H1 (cell line): ENCODE results near the gene ZNF622. TPM values are rescaled to one million over a fixed set of nuclear protein-coding genes. Genes with fewer than 3 reads are reported as not detected.

Source experiments
- CTCF ChIA-PET: fragments of 300-600 bp; sonication (Branson Sonifier 250); formaldehyde crosslinking; loops from one replicate; lab custom pipeline; 2021; ENCODE audit not compliant: partially characterized antibody; lab: Charles Lee
- POLR2A ChIA-PET: fragments of 300-600 bp; sonication (Branson Sonifier 250); formaldehyde crosslinking; loops from one replicate; lab custom pipeline; 2021; ENCODE audit warnings: inconsistent platforms; ENCODE audit not compliant: partially characterized antibody; lab: Charles Lee
- DNase-seq, 2 experiments: peaks; one replicate each; pipeline versions ENCODE4 v3.0.0 to v3.0.0-alpha.2; 2010 to 2022; ENCODE audit warnings: low spot score in 2 of 2, low read depth in 1 of 2, mixed read lengths in 1 of 2
- FAIRE-seq: peaks from 2 replicates; lab custom pipeline; 2011; peaks lifted over from hg19 to GRCh38; lab: Jason Lieb, UNC
- H2AFZ ChIP-seq: 2 replicates; pipeline ENCODE4 v1.8.1; 2012; ENCODE audit warnings: low read length, inconsistent platforms
- H2AK5ac ChIP-seq: 2 replicates; pipeline ENCODE4 v1.6.1; 2013; ENCODE audit warnings: low read depth, low read length
- H2BK120ac ChIP-seq: replicated peaks from 2 replicates; pipeline ENCODE3; 2013; ENCODE audit warnings: low read depth, low read length, inconsistent platforms
- H2BK12ac ChIP-seq: 2 replicates; pipeline ENCODE4 v1.6.1; 2013; ENCODE audit warnings: low read depth, low read length
- H2BK15ac ChIP-seq: 2 replicates; pipeline ENCODE4 v1.6.1; 2013; ENCODE audit warnings: low read length
- H2BK20ac ChIP-seq: 2 replicates; pipeline ENCODE4 v1.6.1; 2013; ENCODE audit warnings: low read length
- H2BK5ac ChIP-seq: 2 replicates; pipeline ENCODE4 v1.6.1; 2013; ENCODE audit warnings: low read depth, low read length
- H3K14ac ChIP-seq: 2 replicates; pipeline ENCODE4 v1.6.1; 2013; ENCODE audit warnings: inconsistent platforms; ENCODE audit not compliant: insufficient read length
- H3K18ac ChIP-seq: 2 replicates; pipeline ENCODE4 v1.6.1; 2013; ENCODE audit warnings: low read length; ENCODE audit errors: extremely low read depth
- H3K23ac ChIP-seq: 2 replicates; pipeline ENCODE4 v1.6.1; 2013; ENCODE audit warnings: inconsistent platforms; ENCODE audit not compliant: insufficient read length
- H3K23me2 ChIP-seq: 2 replicates; pipeline ENCODE4 v1.6.1; 2013; ENCODE audit warnings: low read depth, low read length
- H3K27ac ChIP-seq: 2 replicates; pipeline ENCODE4 v1.6.1; 2011; ENCODE audit warnings: low read depth, low read length, inconsistent platforms
- H3K27me3 ChIP-seq, 4 experiments: replicated peaks in 1 of 4; 1 replicate in 1 of 4; 2 replicates in 3 of 4; pipeline versions ENCODE4 v1.6.1 to v1.8.1; 2011 to 2013; ENCODE audit warnings: low read length in 3 of 4, mild to moderate bottlenecking in 3 of 4, inconsistent platforms in 2 of 4, mixed read lengths in 2 of 4, moderate library complexity in 1 of 4; ENCODE audit not compliant: control insufficient read depth in 3 of 4, insufficient read depth in 3 of 4; ENCODE audit errors: extremely low read depth in 1 of 4
- H3K36me3 ChIP-seq, 4 experiments: 2 replicates each; pipeline versions ENCODE4 v1.6.1 to v1.8.1; 2011 to 2013; ENCODE audit warnings: mild to moderate bottlenecking in 4 of 4, low read length in 3 of 4, moderate library complexity in 2 of 4, control low read depth in 1 of 4, inconsistent platforms in 1 of 4; ENCODE audit not compliant: insufficient read depth in 4 of 4, control insufficient read depth in 2 of 4
- H3K4ac ChIP-seq: replicated peaks from 2 replicates; pipeline ENCODE3; 2013; ENCODE audit warnings: low read length, low read depth, mixed read lengths, inconsistent platforms; ENCODE audit not compliant: insufficient read length
- H3K4me1 ChIP-seq, 4 experiments: replicated peaks in 1 of 4; 1 replicate in 1 of 4; 2 replicates in 3 of 4; pipeline versions ENCODE4 v1.6.1 to v1.8.1; 2011 to 2013; ENCODE audit warnings: low read length in 3 of 4, inconsistent platforms in 2 of 4, mixed read lengths in 1 of 4; ENCODE audit not compliant: insufficient read depth in 4 of 4, control insufficient read depth in 3 of 4
- H3K4me2 ChIP-seq, 2 experiments: 2 replicates each; pipeline versions ENCODE4 v1.6.1 to v1.8.1; 2011 to 2013; ENCODE audit warnings: low read depth in 2 of 2, low read length in 2 of 2, control low read depth in 1 of 2, inconsistent platforms in 1 of 2, mild to moderate bottlenecking in 1 of 2; ENCODE audit not compliant: insufficient read depth in 1 of 2
- H3K4me3 ChIP-seq, 4 experiments: fragments of 200-600, 300-600 bp in 1 of 4; sonication (generic), shearing (Covaris generic), sonication (Bioruptor Twin) in 1 of 4; 2 replicates each; pipeline versions ENCODE4 v1.5.1 to v1.8.1; 2011 to 2016; ENCODE audit warnings: low read length in 4 of 4, low read depth in 3 of 4, control low read depth in 2 of 4, inconsistent platforms in 2 of 4, mild to moderate bottlenecking in 2 of 4, mixed read lengths in 1 of 4, moderate library complexity in 1 of 4; ENCODE audit not compliant: insufficient read depth in 2 of 4; ENCODE audit errors: extremely low read depth in 1 of 4
- H3K56ac ChIP-seq: replicated peaks from 2 replicates; pipeline ENCODE3; 2013; ENCODE audit warnings: low read depth, mild to moderate bottlenecking, mixed read lengths, low read length, inconsistent platforms; ENCODE audit not compliant: insufficient read length
- H3K79me1 ChIP-seq: 2 replicates; pipeline ENCODE4 v1.6.1; 2013; ENCODE audit warnings: low read depth, low read length, control low read depth
- H3K79me2 ChIP-seq, 2 experiments: 2 replicates each; pipeline versions ENCODE4 v1.6.1 to v1.8.1; 2012 to 2013; ENCODE audit warnings: low read length in 2 of 2, mild to moderate bottlenecking in 2 of 2, inconsistent platforms in 1 of 2; ENCODE audit not compliant: insufficient read depth in 2 of 2, control insufficient read depth in 1 of 2
- H3K9ac ChIP-seq, 4 experiments: replicated peaks in 1 of 4; 1 replicate in 1 of 4; 2 replicates in 3 of 4; pipeline versions ENCODE4 v1.6.1 to v1.8.1; 2011 to 2013; ENCODE audit warnings: low read depth in 3 of 4, low read length in 3 of 4, control low read depth in 2 of 4, mild to moderate bottlenecking in 2 of 4, moderate library complexity in 2 of 4, inconsistent platforms in 1 of 4; ENCODE audit errors: extremely low read depth in 1 of 4
- H3K9me3 ChIP-seq, 2 experiments: 2 replicates each; pipeline versions ENCODE4 v1.6.1 to v1.8.1; 2012 to 2013; ENCODE audit warnings: mild to moderate bottlenecking in 2 of 2, moderate library complexity in 2 of 2, control low read depth in 1 of 2, inconsistent platforms in 1 of 2, low read depth in 1 of 2, low read length in 1 of 2, mixed read lengths in 1 of 2; ENCODE audit not compliant: insufficient read depth in 2 of 2
- H4K20me1 ChIP-seq, 2 experiments: replicated peaks in 1 of 2; 2 replicates each; pipeline versions ENCODE3 to v1.8.1; 2011 to 2013; ENCODE audit warnings: inconsistent platforms in 2 of 2, low read length in 2 of 2, mild to moderate bottlenecking in 1 of 2; ENCODE audit not compliant: insufficient read depth in 2 of 2, control insufficient read depth in 1 of 2
- H4K5ac ChIP-seq: 2 replicates; pipeline ENCODE4 v1.6.1; 2013; ENCODE audit warnings: low read length, low read depth, mixed read lengths, inconsistent platforms; ENCODE audit not compliant: insufficient read length
- H4K8ac ChIP-seq: 2 replicates; pipeline ENCODE4 v1.8.0; 2013; ENCODE audit warnings: mild to moderate bottlenecking, moderate library complexity, low read length, inconsistent platforms; ENCODE audit not compliant: insufficient read depth; ENCODE audit errors: extremely low read depth
- H4K91ac ChIP-seq: replicated peaks from 2 replicates; pipeline ENCODE3; 2013; ENCODE audit warnings: low read length, mixed read lengths, inconsistent platforms; ENCODE audit not compliant: insufficient read length
- ASH2L ChIP-seq: fragments of 200-600, 300-600 bp; sonication (generic); IDR thresholded peaks from one replicate; pipeline ENCODE4 v1.7.1; 2017; ENCODE audit warnings: low read length
- ATF3 ChIP-seq: IDR thresholded peaks from 2 replicates; pipeline ENCODE4 v1.6.1; 2011; ENCODE audit warnings: low read depth, mild to moderate bottlenecking, low read length; ENCODE audit not compliant: insufficient read depth
- CEBPB ChIP-seq: IDR thresholded peaks from 2 replicates; pipeline ENCODE4 v1.6.1; 2012; ENCODE audit warnings: low read depth, low read length
- CHD2 ChIP-seq: IDR thresholded peaks from 2 replicates; pipeline ENCODE4 v1.6.1; 2012; ENCODE audit warnings: low read length, improper control_type of control experiment
- GABPA ChIP-seq: IDR thresholded peaks from 2 replicates; pipeline ENCODE4 v1.6.1; 2011; ENCODE audit warnings: mild to moderate bottlenecking, low read length, moderate library complexity, borderline replicate concordance; ENCODE audit not compliant: insufficient read depth
- KDM1A ChIP-seq: fragments of 200-600, 300-600 bp; sonication (generic); IDR thresholded peaks from 2 replicates; pipeline ENCODE4 v1.7.1; 2016; ENCODE audit warnings: mild to moderate bottlenecking, low read length, borderline replicate concordance
- KDM4A ChIP-seq: IDR thresholded peaks from one replicate; pipeline ENCODE4 v1.7.1; 2012; ENCODE audit warnings: low read depth, mild to moderate bottlenecking, moderate library complexity, low read length, inconsistent platforms; ENCODE audit not compliant: severe bottlenecking
- MAX ChIP-seq: IDR thresholded peaks from 2 replicates; pipeline ENCODE4 v1.6.1; 2012; ENCODE audit warnings: inconsistent platforms
- PHF8 ChIP-seq: fragments of 200-600 bp; sonication (generic); conservative IDR thresholded peaks from 2 replicates; pipeline ENCODE4 v1.7.1; 2012; ENCODE audit warnings: low read depth, mild to moderate bottlenecking, inconsistent platforms, low read length, moderate library complexity
- POLR2A ChIP-seq, 2 experiments: IDR thresholded peaks; 1 replicate in 1 of 2; 2 replicates in 1 of 2; pipeline ENCODE4 v1.6.1; 2011; ENCODE audit warnings: low read depth in 2 of 2, low read length in 2 of 2, mild to moderate bottlenecking in 2 of 2; ENCODE audit errors: control extremely low read depth in 1 of 2
- SAP30 ChIP-seq: fragments of 300-600 bp; sonication (generic); IDR thresholded peaks from 2 replicates; pipeline ENCODE4 v1.7.1; 2012; ENCODE audit warnings: low read length, moderate library complexity, mild to moderate bottlenecking, inconsistent platforms; ENCODE audit not compliant: insufficient read depth, insufficient replicate concordance
- TAF1 ChIP-seq: IDR thresholded peaks from 2 replicates; pipeline ENCODE4 v1.6.1; 2011; ENCODE audit warnings: mild to moderate bottlenecking, low read depth, low read length
- TCF12 ChIP-seq: IDR thresholded peaks from 2 replicates; pipeline ENCODE4 v1.6.1; 2011; ENCODE audit warnings: low read depth, mild to moderate bottlenecking, low read length
- USF2 ChIP-seq: IDR thresholded peaks from 2 replicates; pipeline ENCODE4 v1.6.1; 2011; ENCODE audit warnings: low read length, improper control_type of control experiment
- polyA plus RNA-seq, 7 experiments: library from polyadenylated mRNA; depleted of rRNA in 3 of 7; stranded (reverse) in 5 of 7; unstranded in 2 of 7; fragments of >200 nt in 5 of 7; fragments of 200-250 nt in 2 of 7; gene quantifications; 1 replicate in 5 of 7; 2 replicates in 1 of 7; 4 replicates in 1 of 7; pipeline versions ENCODE4 v1.2.1 to v1.2.3, GENCODE V29; 2011 to 2013; ENCODE audit warnings: missing spikeins in 2 of 7, mixed read lengths in 2 of 7
- total RNA-seq: library from RNA; stranded (reverse); fragmentation: NEBNext Ultra II Directional; extraction: Animal tissue kit (Norgen Biotek cat#: 25700); gene quantifications from 2 replicates; pipeline ENCODE4 v1.2.1, GENCODE V29; 2021

ZNF622 gene
- total and polyA plus RNA-seq, 2 of the 8 experiments (the other 6 are each of a cell fraction or from before 2014, with no cell fraction given) = 8.8 to 30.8 TPM

- Histone ChIP-seq H2AK5ac (no peak overlapping the region), H3K9ac (no peak overlapping the region), H3K9me3 (no peaks in the 10 kb centered on the region), H3K79me1 (no peaks in the 10 kb centered on the region), H4K20me1 (no peaks in the 10 kb centered on the region), H3K23ac (no peak overlapping the region), H3K4me2 (no peak overlapping the region), H3K23me2 (no peaks in the 10 kb centered on the region), H3K79me2 (no peaks in the 10 kb centered on the region), H4K8ac (no peak overlapping the region), H2BK20ac (no peak overlapping the region), H3K36me3 (no peaks in the 10 kb centered on the region), H3K14ac (no peak overlapping the region), H4K5ac (no peak overlapping the region), H3K27ac (no peak overlapping the region), H3K27me3 (no peaks in the 10 kb centered on the region), H3K4me3 (no peak overlapping the region), H2AFZ (no peak overlapping the region), H3K4me1 (peaks cover 0 to 9% (median 2%) of the 10 kb centered on the region in 4 experiments; a peak in 4 of 7 replicates), H2BK120ac (no peak overlapping the region), H3K4ac (no peak overlapping the region), H2BK12ac (no peak overlapping the region), H2BK15ac (no peak overlapping the region), H3K56ac (no peak overlapping the region), H2BK5ac (no peak overlapping the region), H4K91ac (no peak overlapping the region), H3K18ac (no peak overlapping the region)
- ChIA-PET CTCF (interaction anchor here (1.1 to 1.8 kb wide), 3 partner anchors 18 to 43 kb away, joined by 6 to 9 read pairs (median 6); no protein-coding TSS in a partner anchor), POLR2A (no interaction called here)
- DNase-seq (no peak), FAIRE-seq (no peak)
- TF ChIP-seq ATF3 = no peak
- TF ChIP-seq POLR2A (IDR thresholded peaks at IDR 0.05; ENCODE audit: control extremely low read depth in 1 of 2, low read depth in 2 of 2, low read length in 2 of 2) = no peak
- no peak for TF ChIP-seq TAF1
- TF ChIP-seq SAP30 = no peak
- no peak for TF ChIP-seq KDM4A
- TF ChIP-seq PHF8 = no peak
- no peak for TF ChIP-seq TCF12
- TF ChIP-seq GABPA = no peak
- no peak for TF ChIP-seq MAX
- TF ChIP-seq KDM1A = no peak
- TF ChIP-seq CHD2 = no peak
- TF ChIP-seq ASH2L = no peak
- TF ChIP-seq CEBPB = no peak
- no peak for TF ChIP-seq USF2
These were observed 42.1 kb upstream of the ZNF622 start for GRCh38 chr5:16507716-16508115.
